Neural progenitor cell (in vitro differentiated cells): Measurements from ENCODE around the gene ANTXR1. TPM values are rescaled to one million over a fixed set of nuclear protein-coding genes. Genes with fewer than 3 reads are reported as not detected.

Experiments
- DNase-seq: peaks from one replicate; pipeline ENCODE4 v3.0.0-alpha.2; 2016; ENCODE audit warnings: low spot score
- H2AFZ ChIP-seq: fragments of 200-600 bp; sonication (generic); replicated peaks from 2 replicates; pipeline ENCODE4 v1.6.1; 2016; ENCODE audit warnings: antibody characterized with exemption
- H3F3A ChIP-seq: fragments of 200-600 bp; sonication (generic); 2 replicates; pipeline ENCODE4 v1.6.1; 2016; ENCODE audit warnings: antibody characterized with exemption, low read depth
- H3K27ac ChIP-seq: fragments of 200-600 bp; sonication (generic); 2 replicates; pipeline ENCODE4 v1.5.1; 2016; ENCODE audit warnings: mild to moderate bottlenecking
- H3K27me3 ChIP-seq: fragments of 200-600 bp; sonication (generic); 2 replicates; pipeline ENCODE4 v1.6.1; 2016; ENCODE audit warnings: mild to moderate bottlenecking, moderate library complexity
- H3K36me3 ChIP-seq: fragments of 200-600 bp; sonication (generic); 2 replicates; pipeline ENCODE4 v1.5.1; 2016
- H3K4me1 ChIP-seq: fragments of 200-600 bp; sonication (generic); 2 replicates; pipeline ENCODE4 v1.6.1; 2016; ENCODE audit warnings: mixed run types
- H3K4me2 ChIP-seq: fragments of 200-600 bp; sonication (generic); 2 replicates; pipeline ENCODE4 v1.6.1; 2016
- H3K4me3 ChIP-seq: fragments of 200-600 bp; sonication (generic); 2 replicates; pipeline ENCODE4 v1.5.1; 2016
- H3K79me2 ChIP-seq: fragments of 200-600 bp; sonication (generic); 2 replicates; pipeline ENCODE4 v1.6.1; 2016; ENCODE audit warnings: low read depth
- H3K9ac ChIP-seq: fragments of 200-600 bp; sonication (generic); 2 replicates; pipeline ENCODE4 v1.6.1; 2016
- H3K9me3 ChIP-seq: fragments of 200-600 bp; sonication (generic); 2 replicates; pipeline ENCODE4 v1.5.1; 2016; ENCODE audit warnings: low read depth
- H4K20me1 ChIP-seq: fragments of 200-600 bp; sonication (generic); 2 replicates; pipeline ENCODE4 v1.6.1; 2016; ENCODE audit warnings: low read depth
- H3K27ac Mint-ChIP-seq: 3 replicates; pipeline ENCODE4 v1.8.0; 2021; ENCODE audit warnings: mixed read lengths
- H3K27me3 Mint-ChIP-seq: 2 replicates; pipeline ENCODE4 v1.8.0; 2022; ENCODE audit warnings: low read depth, mild to moderate bottlenecking, inconsistent platforms, moderate library complexity, mixed read lengths; ENCODE audit not compliant: insufficient read depth
- H3K36me3 Mint-ChIP-seq: 3 replicates; pipeline ENCODE4 v1.8.0; 2021; ENCODE audit warnings: mixed read lengths
- H3K4me1 Mint-ChIP-seq: 3 replicates; pipeline ENCODE4 v1.8.0; 2021; ENCODE audit warnings: mixed read lengths
- H3K4me3 Mint-ChIP-seq: 3 replicates; pipeline ENCODE4 v1.8.0; 2021; ENCODE audit warnings: mild to moderate bottlenecking, moderate library complexity, mixed read lengths
- H3K9me3 Mint-ChIP-seq: 3 replicates; pipeline ENCODE4 v1.8.0; 2020; ENCODE audit warnings: mixed read lengths
- CTCF ChIP-seq: fragments of 200-600 bp; sonication (generic); IDR thresholded peaks from 2 replicates; pipeline ENCODE4 v1.5.1; 2017; ENCODE audit warnings: antibody characterized with exemption, mild to moderate bottlenecking
- EZH2 ChIP-seq: fragments of 200-600 bp; sonication (generic); IDR thresholded peaks from 2 replicates; pipeline ENCODE4 v1.6.1; 2017; ENCODE audit warnings: antibody characterized with exemption, mild to moderate bottlenecking, moderate library complexity
- EZH2phosphoT487 ChIP-seq: fragments of 200-600 bp; sonication (generic); IDR thresholded peaks from 2 replicates; pipeline ENCODE4 v1.6.1; 2017; ENCODE audit warnings: antibody characterized with exemption
- total RNA-seq: library from RNA; depleted of rRNA; stranded (reverse); fragments of >200 nt; gene quantifications from 2 replicates; pipeline ENCODE4 v1.2.3, GENCODE V29; 2015; ENCODE audit warnings: low replicate concordance

Gene ANTXR1
- total RNA-seq, 1 donor from 2014 or later: 6.7 TPM

- H3K4me1 Mint-ChIP-seq: peaks cover 23% of the 10 kb centered on the region
- Histone ChIP-seq H3K79me2 (peaks cover 5% of the 10 kb centered on the region), H3K9me3 (no peaks in the 10 kb centered on the region), H3F3A (peaks cover 24% of the 10 kb centered on the region), H2AFZ (peak overlapping the region; percentile 97), H3K9ac (no peak overlapping the region), H3K36me3 (no peaks in the 10 kb centered on the region), H4K20me1 (no peaks in the 10 kb centered on the region), H3K4me1 (peaks cover 15% of the 10 kb centered on the region), H3K4me3 (peak overlapping the region; percentile 98), H3K4me2 (peak overlapping the region; percentile 80), H3K27me3 (peaks cover 56% of the 10 kb centered on the region), H3K27ac (no peak overlapping the region)
- peaks cover 14% of the 10 kb centered on the region for H3K36me3 Mint-ChIP-seq
- peak overlapping the region; percentile 48 for H3K27ac Mint-ChIP-seq
- peaks cover 2% of the 10 kb centered on the region for H3K9me3 Mint-ChIP-seq
- DNase-seq: peak; percentile 25
- H3K27me3 Mint-ChIP-seq: peaks cover 10% of the 10 kb centered on the region
- H3K4me3 Mint-ChIP-seq: peak overlapping the region; percentile 99
- TF ChIP-seq CTCF (peak; percentile 10), EZH2phosphoT487 (no peak), EZH2 (peak; percentile 1)
Observed at GRCh38 chr2:69013840-69014821, 1.2 kb downstream of the ANTXR1 start.

GRCh38 chr2:69017080-69017479 is 4.1 kb downstream of the ANTXR1 start:
- Histone ChIP-seq H3K4me1 (peaks cover 15% of the 10 kb centered on the region), H3K9ac (no peak overlapping the region), H2AFZ (no peak overlapping the region), H3K9me3 (no peaks in the 10 kb centered on the region), H3K79me2 (peaks cover 5% of the 10 kb centered on the region), H3F3A (peaks cover 24% of the 10 kb centered on the region), H3K4me2 (no peak overlapping the region), H3K27ac (no peak overlapping the region), H3K36me3 (no peaks in the 10 kb centered on the region), H3K4me3 (no peak overlapping the region), H4K20me1 (no peaks in the 10 kb centered on the region), H3K27me3 (peaks cover 28% of the 10 kb centered on the region)
- no peak overlapping the region for H3K4me3 Mint-ChIP-seq
- peaks cover 2% of the 10 kb centered on the region for H3K9me3 Mint-ChIP-seq
- H3K27me3 Mint-ChIP-seq: peaks cover 7% of the 10 kb centered on the region
- no peak for DNase-seq
- peaks cover 25% of the 10 kb centered on the region for H3K4me1 Mint-ChIP-seq
- TF ChIP-seq EZH2phosphoT487 (no peak), CTCF (no peak), EZH2 (no peak)
- no peak overlapping the region for H3K27ac Mint-ChIP-seq
- H3K36me3 Mint-ChIP-seq: peaks cover 31% of the 10 kb centered on the region

- Histone ChIP-seq H4K20me1 (no peaks in the 10 kb centered on the region), H3K27ac (no peak overlapping the region), H3K27me3 (peaks cover 20% of the 10 kb centered on the region), H3K9ac (no peak overlapping the region), H2AFZ (no peak overlapping the region), H3K79me2 (peaks cover 5% of the 10 kb centered on the region), H3K9me3 (no peaks in the 10 kb centered on the region), H3K4me2 (no peak overlapping the region), H3K4me3 (no peak overlapping the region), H3F3A (peaks cover 24% of the 10 kb centered on the region), H3K4me1 (peaks cover 15% of the 10 kb centered on the region), H3K36me3 (no peaks in the 10 kb centered on the region)
- TF ChIP-seq EZH2 (no peak), EZH2phosphoT487 (no peak), CTCF (no peak)
- peaks cover 21% of the 10 kb centered on the region for H3K4me1 Mint-ChIP-seq
- H3K27ac Mint-ChIP-seq: no peak overlapping the region
- no peak overlapping the region for H3K4me3 Mint-ChIP-seq
- peaks cover 2% of the 10 kb centered on the region for H3K9me3 Mint-ChIP-seq
- peaks cover 31% of the 10 kb centered on the region for H3K36me3 Mint-ChIP-seq
- peaks cover 2% of the 10 kb centered on the region for H3K27me3 Mint-ChIP-seq
- DNase-seq: no peak
Observed at GRCh38 chr2:69017835-69018234, 4.9 kb downstream of the ANTXR1 start.
